PC-3 (cell line): Measurements from ENCODE around the gene GFOD2. TPM values are rescaled to one million over a fixed set of nuclear protein-coding genes. Genes with fewer than 3 reads are reported as not detected.

Source experiments
- ATAC-seq: fragments of 200-7000 bp; cut with Tn5 transposase; 2 replicates; pipeline ENCODE4 v1.9.1; 2020; ENCODE audit warnings: mild to moderate bottlenecking, moderate library complexity
- BruUV-seq: library from RNA; stranded (reverse); fragments of 400-500 nt; replicated peaks from 2 replicates; lab custom pipeline; 2021; lab: Mats Ljungman, UMichigan
- CTCF ChIA-PET: fragments of 300-600 bp; sonication (Branson Sonifier 250); formaldehyde crosslinking; loops from one replicate; lab custom pipeline; 2022; ENCODE audit warnings: antibody characterized with exemption; lab: Charles Lee
- POLR2A ChIA-PET: fragments of 300-600 bp; sonication (Branson Sonifier 250); formaldehyde crosslinking; loops from one replicate; lab custom pipeline; 2022; ENCODE audit warnings: antibody characterized with exemption; ENCODE audit not compliant: unreplicated experiment; lab: Charles Lee
- DNase-seq: peaks from one replicate; pipeline ENCODE4 v3.0.0-alpha.2; 2015
- H2AFZ ChIP-seq: fragments of 300-600 bp; sonication (generic); 2 replicates; pipeline ENCODE4 v1.6.0; 2016; ENCODE audit warnings: antibody characterized with exemption, low read length
- H3F3A ChIP-seq: fragments of 300-600 bp; sonication (generic); one replicate; pipeline ENCODE4 v1.6.0; 2017; ENCODE audit warnings: antibody characterized with exemption, low read length, control low read depth, mild to moderate bottlenecking; ENCODE audit not compliant: unreplicated experiment
- H3K27ac ChIP-seq: fragments of 300-600 bp; sonication (generic); 2 replicates; pipeline ENCODE4 v1.5.1; 2016; ENCODE audit warnings: mild to moderate bottlenecking, low read length
- H3K27me3 ChIP-seq: fragments of 300-600 bp; sonication (generic); 2 replicates; pipeline ENCODE4 v1.6.1; 2016; ENCODE audit warnings: low read length, mixed read lengths
- H3K36me3 ChIP-seq: fragments of 300-600 bp; sonication (generic); 2 replicates; pipeline ENCODE4 v1.6.1; 2016; ENCODE audit warnings: low read depth, mixed run types, low read length, mixed read lengths
- H3K4me1 ChIP-seq: fragments of 300-600 bp; sonication (generic); 2 replicates; pipeline ENCODE4 v1.5.1; 2016; ENCODE audit warnings: low read length; ENCODE audit not compliant: insufficient read depth
- H3K4me2 ChIP-seq: fragments of 300-600 bp; sonication (generic); 2 replicates; pipeline ENCODE4 v1.6.0; 2016; ENCODE audit warnings: low read length
- H3K4me3 ChIP-seq: fragments of 300-600 bp; sonication (generic); 2 replicates; pipeline ENCODE4 v1.5.1; 2016; ENCODE audit warnings: mild to moderate bottlenecking, low read length, mixed read lengths
- H3K79me2 ChIP-seq: fragments of 300-600 bp; sonication (generic); 2 replicates; pipeline ENCODE4 v1.6.1; 2017; ENCODE audit warnings: low read length, mixed read lengths
- H3K9ac ChIP-seq: fragments of 300-600 bp; sonication (generic); 2 replicates; pipeline ENCODE4 v1.6.0; 2016; ENCODE audit warnings: mild to moderate bottlenecking, low read length
- H3K9me2 ChIP-seq: fragments of 300-600 bp; sonication (generic); replicated peaks from 2 replicates; pipeline ENCODE4 v1.6.1; 2016; ENCODE audit warnings: mixed run types, low read length, mixed read lengths
- H3K9me3 ChIP-seq: fragments of 300-600 bp; sonication (generic); 2 replicates; pipeline ENCODE4 v1.6.1; 2016; ENCODE audit warnings: low read length, mixed read lengths
- H4K20me1 ChIP-seq: fragments of 300-600 bp; sonication (generic); 2 replicates; pipeline ENCODE4 v1.6.1; 2016; ENCODE audit warnings: low read length, mixed read lengths
- CTCF ChIP-seq: fragments of 300-600 bp; sonication (generic); conservative IDR thresholded peaks from 2 replicates; pipeline ENCODE4 v1.5.1; 2017; ENCODE audit warnings: antibody characterized with exemption, low read depth, mild to moderate bottlenecking, low read length
- EZH2 ChIP-seq: fragments of 300-600 bp; sonication (generic); IDR thresholded peaks from one replicate; pipeline ENCODE4 v1.6.1; 2017; ENCODE audit warnings: antibody characterized with exemption, mild to moderate bottlenecking, low read length; ENCODE audit not compliant: unreplicated experiment
- EZH2phosphoT487 ChIP-seq: fragments of 300-600 bp; sonication (generic); IDR thresholded peaks from 2 replicates; pipeline ENCODE4 v1.6.1; 2018; ENCODE audit warnings: mild to moderate bottlenecking, antibody characterized with exemption, low read length, borderline replicate concordance
- intact Hi-C: fragments of 100-400 bp; cut with micrococcal nuclease; formaldehyde crosslinking; loops from 2 replicates; pipeline ENCODE4 v1.9.0; 2023
- total RNA-seq: library from RNA; depleted of rRNA; stranded (reverse); fragments of >200 nt; gene quantifications from 2 replicates; pipeline ENCODE4 v1.2.3, GENCODE V29; 2014

The GFOD2 gene
- total RNA-seq, 1 experiment from 2014 or later: 21.8 TPM

- no peak for DNase-seq
- no peak for ATAC-seq
- Histone ChIP-seq H3K27me3 (no peaks in the 10 kb centered on the region), H2AFZ (no peak overlapping the region), H3K79me2 (no peaks in the 10 kb centered on the region), H3K9me3 (no peaks in the 10 kb centered on the region), H3K4me2 (no peak overlapping the region), H3K4me1 (peaks cover 5% of the 10 kb centered on the region), H3K9ac (no peak overlapping the region), H3K4me3 (no peak overlapping the region), H3K27ac (no peak overlapping the region), H4K20me1 (no peaks in the 10 kb centered on the region), H3K9me2 (no peaks in the 10 kb centered on the region), H3K36me3 (no peaks in the 10 kb centered on the region), H3F3A (no peaks in the 10 kb centered on the region)
- POLR2A ChIA-PET: no interaction called here
- BruUV-seq: no TSS peak
- TF ChIP-seq EZH2phosphoT487 (no peak), EZH2 (no peak), CTCF (no peak)
- intact Hi-C loops: no loop called here
- CTCF ChIA-PET: interaction anchor here (0.5 kb wide), 1 partner anchor 175 kb away, joined by 5 read pairs; no protein-coding TSS in a partner anchor
These were observed 44.1 kb downstream of the GFOD2 start for GRCh38 chr16:67674851-67675578.

- no peaks in the 10 kb centered on the region for H3K27me3 ChIP-seq
- no peak overlapping the region for H3K9ac ChIP-seq
- intact Hi-C loops: no loop called here
- no peak overlapping the region for H3K4me2 ChIP-seq
- H3K79me2 ChIP-seq: no peaks in the 10 kb centered on the region
- no peaks in the 10 kb centered on the region for H3K36me3 ChIP-seq
- TF ChIP-seq EZH2 (no peak), EZH2phosphoT487 (no peak), CTCF (no peak)
- no peaks in the 10 kb centered on the region for H3K9me3 ChIP-seq
- peaks cover 5% of the 10 kb centered on the region for H3K4me1 ChIP-seq
- H3K4me3 ChIP-seq: no peak overlapping the region
- no peaks in the 10 kb centered on the region for H3K9me2 ChIP-seq
- ChIA-PET POLR2A (no interaction called here), CTCF (interaction anchor here (0.5 to 1.5 kb wide), 2 partner anchors 153 to 176 kb away, joined by 5 to 7 read pairs; no protein-coding TSS in a partner anchor)
- no peak for DNase-seq
- ATAC-seq: no peak
- H2AFZ ChIP-seq: no peak overlapping the region
- no peak overlapping the region for H3K27ac ChIP-seq
- no peaks in the 10 kb centered on the region for H3F3A ChIP-seq
- no TSS peak for BruUV-seq
- H4K20me1 ChIP-seq: no peaks in the 10 kb centered on the region
These were observed 45.2 kb downstream of the GFOD2 start for GRCh38 chr16:67673712-67674580.
